GM18519 (cell line): Measurements from ENCODE around the gene COPB2.

Experiments
- ATAC-seq: cut with Tn5 transposase; IDR thresholded peaks from one replicate; pipeline ENCODE4 v1.9.1; 2021; ENCODE audit warnings: mild to moderate bottlenecking, moderate library complexity; ENCODE audit not compliant: unreplicated experiment, low FRiP score

The COPB2 gene

DNA sequence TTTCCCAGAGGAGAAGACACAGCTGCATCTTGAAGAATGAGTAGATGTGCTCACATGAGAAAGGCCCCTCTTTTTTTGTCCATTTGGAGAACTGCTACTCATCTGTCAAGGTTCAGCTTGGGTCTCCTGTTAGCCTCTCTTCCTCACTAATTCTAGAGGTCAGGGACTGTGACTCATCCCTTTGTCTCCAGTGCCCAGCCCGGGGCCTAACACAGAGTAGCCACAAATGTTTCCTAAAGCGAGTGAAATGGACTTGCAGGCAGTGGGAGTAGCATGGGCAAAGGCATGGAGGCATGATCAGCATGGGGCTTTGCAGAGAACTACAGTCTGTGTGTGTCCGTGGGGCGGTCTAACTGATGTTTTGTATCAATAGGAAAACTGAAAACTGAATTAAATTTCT lies 79.6 kb downstream of the COPB2 start:
- no peak for ATAC-seq

DNA sequence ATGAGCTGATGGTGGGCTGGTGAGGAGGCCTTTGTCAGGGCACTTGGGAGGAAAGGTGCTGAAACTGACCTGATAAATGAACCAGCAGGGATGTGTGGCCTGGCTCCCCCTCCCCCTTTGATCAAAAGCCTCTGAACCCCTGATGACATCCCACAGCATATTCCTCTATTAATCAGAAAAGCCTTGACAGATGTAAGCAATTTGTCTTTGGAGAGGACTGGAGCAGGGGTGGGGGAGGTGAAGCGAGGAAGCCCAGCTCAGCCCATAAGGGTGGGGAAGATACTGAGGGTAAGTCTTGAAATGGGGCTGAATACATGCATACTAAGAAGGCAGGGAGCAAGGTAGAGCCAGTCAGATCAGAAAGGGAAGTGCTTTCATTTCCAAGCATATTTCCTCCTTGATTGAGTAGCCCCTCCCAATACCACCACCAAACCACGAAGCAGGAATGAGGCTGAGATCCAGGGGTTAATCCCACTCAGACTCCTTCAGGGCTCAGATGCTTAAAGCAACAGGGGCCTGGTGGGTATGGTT lies 80.3 kb downstream of the COPB2 start:
- ATAC-seq: no peak

DNA sequence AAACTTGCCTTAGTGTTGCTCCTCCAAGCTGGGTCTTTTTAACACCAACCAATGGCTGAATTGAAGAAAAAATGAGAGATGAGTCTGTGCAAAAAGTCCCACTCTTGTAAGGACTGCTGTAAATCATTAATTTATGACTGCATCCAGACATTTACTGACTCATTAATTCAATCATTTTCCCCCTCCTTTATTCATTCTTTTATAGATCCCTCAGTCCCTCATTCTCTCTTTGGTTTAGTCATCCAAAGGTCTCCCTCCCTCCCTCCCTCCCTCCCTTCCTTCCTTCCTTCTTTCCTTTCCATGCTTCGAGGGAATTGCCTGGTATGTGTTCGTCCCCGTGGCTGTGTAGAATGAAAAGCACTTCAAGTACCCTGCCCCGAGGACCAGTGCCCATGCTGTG lies 80.9 kb downstream of the COPB2 start:
- no peak for ATAC-seq

DNA sequence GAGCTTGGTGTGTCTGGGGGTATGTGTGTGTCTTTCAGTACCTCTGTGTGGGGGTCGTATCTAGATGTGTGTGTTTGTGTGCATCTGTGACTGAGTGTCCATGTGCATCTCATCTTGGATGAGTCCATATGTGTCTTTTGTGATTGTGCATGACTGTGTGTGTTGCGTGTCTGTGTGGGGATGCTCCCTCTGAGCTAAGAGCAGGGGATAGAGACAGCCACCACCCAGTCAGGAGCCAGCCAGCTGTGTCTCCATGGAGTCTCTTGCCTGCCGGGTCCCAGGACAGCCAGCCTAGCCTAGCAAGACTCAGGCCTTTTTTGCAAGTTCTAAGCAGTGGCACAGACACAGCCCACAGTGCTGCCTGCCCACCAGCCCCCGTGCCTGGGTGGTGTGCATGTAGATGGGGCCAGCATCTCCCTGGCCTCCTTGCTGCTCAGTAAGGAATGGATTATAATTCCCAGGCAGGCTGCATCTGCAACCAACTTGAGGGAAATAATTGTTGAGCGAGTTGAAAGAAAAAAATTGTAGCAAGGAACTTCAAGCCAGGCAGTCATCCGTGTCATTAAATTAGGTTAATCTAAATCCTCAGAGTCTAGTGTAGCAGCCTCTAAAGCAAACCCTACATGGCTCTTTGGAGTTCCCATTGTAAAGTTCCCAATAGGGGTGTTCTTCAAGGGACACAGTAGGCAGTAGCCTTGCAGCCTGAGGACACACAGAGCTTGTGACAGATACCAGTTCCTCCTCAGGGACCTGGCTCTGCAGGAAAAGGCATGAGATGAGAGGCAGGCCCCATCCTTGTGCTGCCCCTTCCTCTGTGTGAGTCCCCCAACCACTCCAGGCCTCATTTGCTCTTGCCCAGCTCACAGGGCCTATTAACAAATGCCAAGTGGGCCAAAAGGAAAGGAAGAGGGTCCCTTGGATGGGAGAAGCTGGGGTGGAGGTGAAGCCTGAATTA lies 81.6 kb downstream of the COPB2 start:
- ATAC-seq: no peak
